GM19397 (cell line): Measurements from ENCODE around the gene ADORA1.

ENCODE experiments used
- ATAC-seq: cut with Tn5 transposase; IDR thresholded peaks from one replicate; pipeline ENCODE4 v1.9.1; 2021; ENCODE audit warnings: mild to moderate bottlenecking, moderate library complexity; ENCODE audit not compliant: unreplicated experiment

ADORA1 gene

GRCh38 chr1:203140743-203141520 lies 13.4 kb downstream of the ADORA1 start:
- ATAC-seq: no peak

DNA sequence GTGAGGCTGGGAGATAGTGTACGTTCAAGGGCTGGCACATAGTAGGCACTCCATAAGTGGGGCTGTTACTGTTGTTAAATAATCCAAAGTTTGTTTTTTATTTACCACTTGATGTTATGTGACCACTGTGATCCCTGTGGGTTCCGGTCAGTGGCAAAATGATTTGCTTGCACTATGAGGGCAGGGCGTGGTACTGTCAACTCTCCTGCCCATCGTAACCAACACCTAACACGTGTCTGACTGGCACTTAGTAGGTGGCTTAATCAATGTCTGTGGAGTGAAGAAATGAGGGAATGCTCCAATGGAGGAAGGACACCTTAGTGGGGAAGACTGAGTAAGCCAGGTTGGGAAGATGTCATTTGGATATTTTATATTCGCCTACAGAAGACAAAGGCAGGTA lies 14.6 kb downstream of the ADORA1 start:
- ATAC-seq: no peak

GRCh38 chr1:203142684-203143408 lies 15.3 kb downstream of the ADORA1 start:
- no peak for ATAC-seq

GRCh38 chr1:203143641-203144040 lies 16.1 kb downstream of the ADORA1 start:
- no peak for ATAC-seq

DNA sequence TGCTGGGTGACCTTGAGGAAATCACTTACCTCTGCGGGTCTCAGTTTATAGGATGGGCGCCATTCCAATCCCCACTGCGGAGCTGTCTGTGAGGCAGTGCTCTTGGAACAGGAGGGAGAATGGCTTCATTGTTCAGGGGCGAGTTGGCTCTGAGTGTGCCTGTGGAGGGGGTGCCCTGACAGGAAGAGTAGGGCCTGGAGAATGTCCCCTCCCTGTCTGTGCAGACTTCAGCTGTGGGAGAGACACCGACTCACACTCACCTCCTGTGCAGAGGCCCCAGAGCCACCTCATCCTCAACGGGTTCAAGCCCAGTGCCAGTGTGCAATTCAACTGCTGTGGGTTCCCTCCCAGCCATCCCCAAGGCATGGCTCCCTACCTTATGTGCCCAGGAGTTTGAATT lies 17.1 kb downstream of the ADORA1 start:
- no peak for ATAC-seq

DNA sequence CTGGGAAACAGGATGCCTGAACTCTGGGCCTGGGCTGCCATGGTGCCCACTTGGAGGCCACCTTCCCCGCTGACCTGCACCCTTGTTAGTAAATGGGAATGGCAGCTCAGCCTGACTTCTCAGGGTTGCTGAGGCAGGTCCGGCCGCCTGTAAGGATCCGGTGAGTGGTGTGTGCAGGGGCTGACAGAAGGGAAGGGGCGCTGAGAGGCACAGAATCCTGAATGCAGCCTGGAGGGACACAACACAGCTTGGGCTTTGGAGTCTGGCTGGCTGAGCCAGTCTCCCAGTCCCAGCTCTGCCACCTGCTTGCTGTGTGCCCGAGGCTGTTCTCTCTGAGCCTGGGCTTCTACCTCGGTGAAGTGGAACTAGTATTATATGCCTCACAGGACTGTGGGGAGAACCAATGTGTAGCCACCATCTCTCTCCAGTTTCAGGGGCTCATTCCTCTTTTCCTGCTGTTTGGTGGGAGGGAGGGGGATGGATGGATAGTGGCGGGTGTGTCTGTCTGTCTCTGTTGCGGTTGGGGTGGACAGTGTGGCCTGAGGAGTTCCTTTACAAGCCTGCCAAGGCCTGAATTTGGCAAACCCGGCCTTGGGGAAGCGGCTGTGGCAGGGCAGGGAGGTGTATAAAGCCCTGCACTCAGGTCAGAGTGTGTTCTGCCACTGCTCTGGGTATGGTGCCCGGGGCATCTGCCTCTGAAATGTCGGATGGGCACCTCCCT lies 18.0 kb downstream of the ADORA1 start:
- ATAC-seq: no peak

GRCh38 chr1:203146042-203146369 lies 18.5 kb downstream of the ADORA1 start:
- no peak for ATAC-seq

GRCh38 chr1:203146537-203146936 lies 19.0 kb downstream of the ADORA1 start:
- ATAC-seq: no peak

GRCh38 chr1:203147376-203147775 lies 19.9 kb downstream of the ADORA1 start:
- ATAC-seq: no peak

- ATAC-seq: no peak
These were observed 20.6 kb downstream of the ADORA1 start for GRCh38 chr1:203148127-203148526.

DNA sequence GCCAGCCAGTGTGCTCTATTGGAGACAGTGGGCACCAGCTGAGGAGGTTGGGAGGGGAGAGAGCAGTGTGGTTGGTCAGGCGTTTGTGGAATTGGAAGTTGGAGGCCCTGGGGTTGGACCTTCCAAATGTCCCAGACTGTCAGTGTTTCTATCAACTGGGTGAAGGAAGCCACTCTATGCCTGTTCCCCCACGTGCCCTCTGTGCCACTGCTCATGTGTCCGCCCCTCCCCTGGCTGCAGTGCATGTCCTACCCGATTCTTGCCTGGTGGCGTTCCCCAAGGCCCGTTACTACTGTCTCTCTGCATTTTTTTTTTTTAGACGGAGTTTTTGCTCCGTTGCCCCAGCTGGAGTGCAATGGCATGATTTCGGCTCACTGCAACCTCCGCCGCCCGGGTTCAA lies 21.1 kb downstream of the ADORA1 start:
- no peak for ATAC-seq

DNA sequence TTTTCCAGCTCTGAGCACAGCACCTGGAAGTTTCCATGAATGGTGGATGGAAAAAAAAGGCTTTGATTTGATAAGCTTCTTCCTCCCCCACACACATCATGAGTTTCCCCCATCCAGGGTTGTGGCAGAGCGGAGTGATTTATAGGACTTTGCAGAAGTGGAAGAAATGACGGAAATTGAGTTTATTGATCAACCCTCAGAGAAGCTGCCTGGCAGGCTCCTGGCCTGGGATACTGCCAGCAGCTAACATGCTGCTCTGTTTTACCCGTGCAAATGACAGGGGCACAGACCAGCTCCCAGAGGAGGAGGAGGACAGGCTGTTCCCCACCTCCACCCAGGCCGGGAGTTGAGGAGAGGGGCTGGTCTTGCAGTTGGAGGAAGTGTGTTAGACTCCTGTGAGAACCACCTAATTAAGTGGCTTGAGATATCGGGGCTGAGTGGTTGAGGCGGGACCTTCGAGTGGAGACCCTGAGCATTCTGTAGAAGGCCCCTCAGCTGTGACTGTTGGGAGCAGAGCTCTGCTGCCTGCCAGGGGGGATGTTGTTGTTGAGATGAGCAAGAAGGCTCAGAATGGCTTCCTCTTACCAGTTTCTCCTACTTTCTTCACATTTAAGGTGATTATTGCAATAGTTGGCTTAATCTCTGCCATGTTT lies 21.8 kb downstream of the ADORA1 start:
- no peak for ATAC-seq

- ATAC-seq: no peak
These were observed 23.2 kb downstream of the ADORA1 start for GRCh38 chr1:203150511-203151297.

DNA sequence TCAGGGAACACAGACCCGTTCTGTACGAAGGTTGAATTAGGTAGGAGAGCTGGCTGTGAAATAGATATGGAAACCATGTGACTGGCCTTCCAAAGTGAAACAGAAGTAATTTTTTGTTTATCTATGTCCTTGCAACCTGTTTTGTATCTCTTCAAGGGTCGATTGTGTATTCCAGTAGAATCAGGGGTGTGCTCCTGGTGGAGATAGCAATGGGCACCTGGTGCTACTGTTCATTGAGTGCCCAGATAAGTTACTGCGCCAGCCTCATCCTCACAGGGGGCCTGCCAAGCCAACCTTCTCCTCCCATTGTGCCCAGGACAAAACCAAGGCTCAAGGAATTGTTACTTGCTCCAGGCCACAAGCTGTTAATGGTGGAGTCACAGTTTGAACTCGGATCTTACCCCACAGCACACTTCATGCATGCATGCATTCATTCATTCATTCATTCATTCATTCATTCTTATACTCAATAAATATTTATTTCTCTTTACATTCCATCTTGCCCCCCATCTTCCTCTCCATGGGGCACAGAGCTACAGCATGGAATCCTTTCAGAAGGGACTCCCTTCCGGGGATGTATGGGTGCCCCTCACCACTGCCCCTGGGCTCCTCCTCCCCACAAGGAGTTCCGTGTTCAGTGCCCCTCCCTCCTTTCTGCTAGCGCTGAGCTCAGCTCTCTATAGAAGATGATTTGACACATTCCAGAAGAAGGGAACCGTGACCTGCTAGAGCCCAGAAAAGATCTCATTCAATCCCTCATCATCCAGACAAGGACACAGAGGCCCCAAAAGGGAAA lies 24.0 kb downstream of the ADORA1 start:
- ATAC-seq: no peak

DNA sequence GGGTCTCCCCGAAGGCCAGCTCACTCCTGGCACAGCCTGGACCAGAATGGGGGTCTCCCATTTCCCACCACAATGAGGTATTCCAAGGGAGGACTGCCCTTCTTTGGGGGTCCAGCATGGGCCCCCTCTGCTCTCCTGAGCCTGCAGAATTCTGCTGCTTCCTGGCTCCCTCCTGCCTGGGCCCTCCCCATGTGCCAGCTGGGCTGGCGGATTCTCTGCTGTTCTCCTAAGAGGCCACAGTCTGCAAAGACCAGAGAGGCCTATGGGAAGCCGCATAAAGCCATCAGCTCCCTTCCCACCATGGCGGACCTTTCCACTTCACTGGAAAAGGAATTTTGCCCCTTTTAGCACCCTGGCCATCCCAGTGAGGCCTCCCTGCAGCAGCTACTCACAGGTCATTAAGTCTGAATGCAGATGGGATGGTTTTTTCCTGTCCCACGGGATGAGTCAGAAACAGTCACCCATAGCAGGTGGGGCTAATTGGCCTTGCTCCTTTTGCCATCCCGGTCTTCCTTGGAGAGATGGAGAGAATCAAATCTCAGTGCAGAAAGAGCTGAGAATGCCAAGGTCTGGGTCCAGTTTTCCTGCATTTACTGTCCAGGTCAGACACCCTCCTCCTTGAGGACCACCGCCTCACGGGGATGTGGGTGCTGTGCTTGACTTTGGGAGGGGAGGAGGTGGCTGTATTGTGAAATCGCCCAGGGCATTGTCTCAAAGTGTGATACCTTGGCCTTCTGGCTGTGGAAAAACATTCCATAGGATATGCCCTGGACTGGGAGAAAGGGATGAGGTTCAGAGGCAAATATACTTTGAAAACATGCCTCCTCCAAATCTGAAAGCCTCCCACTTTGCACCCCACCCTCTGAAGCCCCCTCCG lies 24.9 kb downstream of the ADORA1 start:
- no peak for ATAC-seq

GRCh38 chr1:203153051-203153988 lies 25.8 kb downstream of the ADORA1 start:
- ATAC-seq: no peak

- ATAC-seq: no peak
These were observed 26.7 kb downstream of the ADORA1 start for GRCh38 chr1:203153989-203154821.
